Endothelial cell of umbilical vein (primary cell): Measurements from ENCODE around the gene SSTR5. TPM values are rescaled to one million over a fixed set of nuclear protein-coding genes. Genes with fewer than 3 reads are reported as not detected.

Experiments used
- BruUV-seq: library from RNA; stranded (reverse); fragments of 400-500 nt; replicated peaks from 2 replicates; lab custom pipeline; 2021; lab: Mats Ljungman, UMichigan
- CTCF ChIA-PET: fragments of 300-600, 350-600 bp; sonication (Branson Sonifier 250); formaldehyde crosslinking; loops from one replicate; lab custom pipeline; 2021; ENCODE audit warnings: antibody characterized with exemption, inconsistent platforms; lab: Charles Lee
- POLR2A ChIA-PET: fragments of 300-600, 350-600 bp; sonication (Branson Sonifier 250); formaldehyde crosslinking; loops from one replicate; lab custom pipeline; 2021; ENCODE audit warnings: antibody characterized with exemption, inconsistent platforms; lab: Charles Lee
- DNase-seq: peaks from one replicate; pipeline ENCODE4 v3.0.0-alpha.2; 2011; ENCODE audit warnings: low read depth, low spot score
- FAIRE-seq: peaks from 2 replicates; lab custom pipeline; 2011; peaks lifted over from hg19 to GRCh38; lab: Jason Lieb, UNC
- H2AFZ ChIP-seq: 2 replicates; pipeline ENCODE4 v1.6.0; 2012; ENCODE audit warnings: low read depth, low read length, control low read depth, inconsistent platforms
- H3K27ac ChIP-seq: 2 replicates; pipeline ENCODE4 v1.5.1; 2011; ENCODE audit warnings: low read depth, mild to moderate bottlenecking, control low read depth, low read length, moderate library complexity; ENCODE audit not compliant: insufficient read depth
- H3K27me3 ChIP-seq, 2 experiments: 2 replicates each; pipeline versions ENCODE4 v1.6.0 to v1.6.1; 2011; ENCODE audit warnings: low read length in 2 of 2, mixed read lengths in 1 of 2; ENCODE audit not compliant: control insufficient read depth in 2 of 2, insufficient read depth in 2 of 2
- H3K36me3 ChIP-seq, 2 experiments: 2 replicates in 1 of 2; 3 replicates in 1 of 2; pipeline ENCODE4 v1.5.1; 2011; ENCODE audit warnings: low read length in 2 of 2, mild to moderate bottlenecking in 1 of 2, moderate library complexity in 1 of 2; ENCODE audit not compliant: control insufficient read depth in 2 of 2, insufficient read depth in 2 of 2; ENCODE audit errors: extremely low read depth in 1 of 2
- H3K4me1 ChIP-seq: 3 replicates; pipeline ENCODE4 v1.5.1; 2011; ENCODE audit warnings: mild to moderate bottlenecking, low read length; ENCODE audit not compliant: control insufficient read depth, insufficient read depth; ENCODE audit errors: extremely low read depth
- H3K4me2 ChIP-seq: 2 replicates; pipeline ENCODE4 v1.6.1; 2011; ENCODE audit warnings: low read length, control low read depth, mixed read lengths; ENCODE audit not compliant: insufficient read depth
- H3K4me3 ChIP-seq, 3 experiments: fragments of 200-600 bp in 1 of 3; sonication (generic), shearing (Covaris generic) in 1 of 3; replicated peaks in 1 of 3; 2 replicates each; pipeline ENCODE4 v1.5.1; 2011 to 2016; ENCODE audit warnings: control low read depth in 3 of 3, low read length in 3 of 3, mild to moderate bottlenecking in 2 of 3, inconsistent platforms in 1 of 3, low read depth in 1 of 3, moderate library complexity in 1 of 3; ENCODE audit not compliant: insufficient read depth in 1 of 3
- H3K79me2 ChIP-seq: 2 replicates; pipeline ENCODE4 v1.6.0; 2012; ENCODE audit warnings: low read length, inconsistent platforms; ENCODE audit not compliant: control insufficient read depth, insufficient read depth
- H3K9ac ChIP-seq: replicated peaks from 2 replicates; pipeline ENCODE3; 2011; ENCODE audit warnings: low read length, control low read depth; ENCODE audit not compliant: insufficient read depth; ENCODE audit errors: extremely low read depth
- H3K9me1 ChIP-seq: replicated peaks from 3 replicates; pipeline ENCODE4 v1.6.0; 2011; ENCODE audit warnings: mild to moderate bottlenecking, low read length; ENCODE audit not compliant: control insufficient read depth, insufficient read depth; ENCODE audit errors: extremely low read depth
- H3K9me3 ChIP-seq: replicated peaks from 2 replicates; pipeline ENCODE4 v1.5.1; 2012; ENCODE audit warnings: low read length, inconsistent platforms; ENCODE audit not compliant: control insufficient read depth, insufficient read depth
- H4K20me1 ChIP-seq: replicated peaks from 2 replicates; pipeline ENCODE3; 2011; ENCODE audit warnings: mild to moderate bottlenecking, low read length; ENCODE audit not compliant: control insufficient read depth, insufficient read depth; ENCODE audit errors: extremely low read depth
- EZH2 ChIP-seq: IDR thresholded peaks from 2 replicates; pipeline ENCODE4 v1.6.1; 2012; ENCODE audit warnings: borderline replicate concordance, low read depth, mild to moderate bottlenecking, moderate library complexity, low read length, inconsistent platforms; ENCODE audit not compliant: severe bottlenecking
- FOS ChIP-seq: IDR thresholded peaks from 2 replicates; pipeline ENCODE4 v1.6.1; 2011; ENCODE audit warnings: mild to moderate bottlenecking, low read length, moderate library complexity, borderline replicate concordance; ENCODE audit not compliant: insufficient read depth
- GATA2 ChIP-seq: IDR thresholded peaks from 2 replicates; pipeline ENCODE4 v1.7.0; 2011; ENCODE audit warnings: low read depth, mild to moderate bottlenecking, moderate library complexity, mixed read lengths, low read length; ENCODE audit not compliant: insufficient read length, insufficient read depth
- JUN ChIP-seq: IDR thresholded peaks from 2 replicates; pipeline ENCODE4 v1.6.1; 2011; ENCODE audit warnings: borderline replicate concordance, low read depth; ENCODE audit not compliant: insufficient read length, insufficient read depth
- MYC ChIP-seq: IDR thresholded peaks from one replicate; pipeline ENCODE4 v1.6.1; 2011; ENCODE audit warnings: mild to moderate bottlenecking, low read depth, low read length
- POLR2A ChIP-seq: IDR thresholded peaks from 2 replicates; pipeline ENCODE4 v1.6.1; 2012; ENCODE audit warnings: low read depth, mild to moderate bottlenecking, control low read depth, low read length
- POLR2AphosphoS5 ChIP-seq: IDR thresholded peaks from 2 replicates; pipeline ENCODE4 v1.6.1; 2012; ENCODE audit warnings: low read depth, mild to moderate bottlenecking, control low read depth, low read length, moderate library complexity; ENCODE audit not compliant: insufficient read depth
- dilution Hi-C: fragments of 300-500 bp; cut with MboI; formaldehyde crosslinking; loops from one replicate; pipeline ENCODE4 v1.15.0; 2019; ENCODE audit warnings: low sequenced_read_pairs; ENCODE audit not compliant: extremely low pct_ligation_motif_present
- intact Hi-C: fragments of 100-400 bp; cut with micrococcal nuclease; formaldehyde crosslinking; loops from one replicate; pipeline ENCODE4 v1.10.0; 2022
- polyA plus RNA-seq, 4 experiments: library from polyadenylated mRNA; depleted of rRNA in 3 of 4; stranded (reverse) in 3 of 4; unstranded in 1 of 4; fragments of >200 nt; gene quantifications; 2 replicates each; pipeline versions ENCODE4 v1.2.1 to v1.2.3, GENCODE V29; 2011 to 2012; ENCODE audit warnings: missing spikeins in 1 of 4
- total RNA-seq: library from RNA; stranded (reverse); gene quantifications from 2 replicates; pipeline ENCODE4 v1.2.3, GENCODE V29; 2021
- TF ChIP-seq, protein P1 (sequence below): IDR thresholded peaks from 2 replicates; pipeline ENCODE4 v1.6.1; 2011; ENCODE audit not compliant: insufficient read depth, insufficient read length

Gene SSTR5
- total and polyA plus RNA-seq, 2 donors (not counting 3 experiments of a cell fraction or from before 2014, with no cell fraction given): 0.24 to 0.52 TPM

DNA sequence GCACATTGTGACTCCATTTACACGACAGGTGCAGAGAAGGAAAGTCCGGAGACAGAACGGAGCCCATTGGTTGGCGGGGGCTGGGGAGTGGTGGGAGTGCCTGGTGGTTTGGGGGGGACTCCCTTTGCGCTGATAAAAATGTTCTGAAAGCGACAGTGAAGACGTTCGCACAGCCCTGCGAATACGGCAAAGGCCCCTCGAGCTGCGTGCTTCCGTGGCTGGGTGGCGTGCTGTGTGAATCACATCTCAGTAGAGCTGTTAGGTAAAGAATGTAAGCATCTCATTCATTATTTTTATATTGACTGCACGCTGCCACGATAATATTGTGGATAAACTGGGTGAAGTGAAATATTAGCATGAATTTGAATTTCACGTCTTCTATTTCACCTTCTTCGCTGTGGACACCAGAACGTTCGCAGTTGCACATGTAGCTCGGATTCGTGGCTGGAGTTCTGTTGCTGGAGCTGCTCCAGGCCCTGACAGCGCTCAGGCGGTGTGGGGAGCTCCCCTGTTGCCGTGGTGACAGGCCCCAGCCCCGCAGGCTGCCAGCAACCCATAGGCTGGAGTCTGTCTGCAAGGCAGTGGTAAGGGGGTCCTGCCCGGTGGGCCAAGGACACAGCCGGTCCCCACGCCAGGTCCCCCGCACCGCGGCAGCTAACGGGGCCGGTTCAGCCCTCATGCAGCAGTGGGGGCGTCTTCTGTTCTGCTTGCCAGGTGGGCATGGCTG, 46.3 kb upstream of the SSTR5 start:
- H3K36me3 ChIP-seq: no peaks in the 10 kb centered on the region
- H3K79me2 ChIP-seq: no peaks in the 10 kb centered on the region
- TF ChIP-seq POLR2AphosphoS5 (no peak), EZH2 (no peak), FOS (no peak), MYC (no peak), JUN (no peak), POLR2A (no peak), GATA2 (no peak)
- TF ChIP-seq, protein P1, sequence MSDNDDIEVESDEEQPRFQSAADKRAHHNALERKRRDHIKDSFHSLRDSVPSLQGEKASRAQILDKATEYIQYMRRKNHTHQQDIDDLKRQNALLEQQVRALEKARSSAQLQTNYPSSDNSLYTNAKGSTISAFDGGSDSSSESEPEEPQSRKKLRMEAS: no peak
- H3K9ac ChIP-seq: no peak overlapping the region
- H3K27ac ChIP-seq: no peak overlapping the region
- FAIRE-seq: no peak
- H2AFZ ChIP-seq: no peak overlapping the region
- no peak overlapping the region for H3K4me3 ChIP-seq
- ChIA-PET CTCF (no interaction called here), POLR2A (no interaction called here)
- intact Hi-C loops (no loop called here), dilution Hi-C loops (no loop called here)
- peaks cover 0 to 4% of the 10 kb centered on the region in 2 experiments for H3K27me3 ChIP-seq
- H3K9me1 ChIP-seq: no peaks in the 10 kb centered on the region
- H3K4me2 ChIP-seq: no peak overlapping the region
- H3K9me3 ChIP-seq: no peaks in the 10 kb centered on the region
- no peaks in the 10 kb centered on the region for H4K20me1 ChIP-seq
- DNase-seq: no peak
- H3K4me1 ChIP-seq: no peaks in the 10 kb centered on the region
- BruUV-seq: no TSS peak
